Right lobe of liver (tissue), 4 donors: ENCODE results near the gene CALHM1.

Source experiments
- POLR2A ChIP-seq: fragments of 450-650 bp; IDR thresholded peaks from one replicate; pipeline ENCODE4 v1.6.1; 2017; ENCODE audit warnings: antibody characterized with exemption, mild to moderate bottlenecking
- TF ChIP-seq, protein P1 (sequence below), 4 donors: fragments of 200-600 bp in 3 of 4; fragments of 450-650 bp in 1 of 4; IDR thresholded peaks; one replicate each; pipeline versions ENCODE4 v1.5.1 to v1.8.0; 2016 to 2022; ENCODE audit warnings: antibody characterized with exemption in 4 of 4, mild to moderate bottlenecking in 2 of 4
- donor health status: DM: no; HTN: no; CAD: no.
- donor health status: DM: no; HTN: no; CAD: no.
- donor health status: DM: no; HTN: yes; CAD: no.

DNA sequence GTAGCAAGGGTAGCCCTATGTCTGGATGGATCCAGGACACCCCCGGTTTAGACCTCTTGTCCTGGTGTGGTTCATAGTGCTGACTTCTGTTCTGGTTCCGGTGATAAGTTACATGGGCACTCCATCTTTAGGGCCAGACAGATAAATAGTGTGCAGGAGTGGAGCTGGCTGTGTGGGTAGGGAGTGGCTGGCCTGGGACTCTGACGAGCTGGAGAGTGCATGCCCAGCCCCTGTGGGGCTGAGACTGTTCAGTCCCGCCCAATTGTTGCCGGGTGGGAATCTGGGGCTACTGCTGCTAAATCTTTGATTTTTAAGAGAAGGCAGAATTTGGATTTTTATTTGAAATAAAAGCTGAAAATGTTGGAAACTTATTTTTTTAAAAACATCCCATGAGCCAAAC, 35.0 kb downstream of the CALHM1 start:
- TF ChIP-seq POLR2A = no peak
- TF ChIP-seq, protein P1, sequence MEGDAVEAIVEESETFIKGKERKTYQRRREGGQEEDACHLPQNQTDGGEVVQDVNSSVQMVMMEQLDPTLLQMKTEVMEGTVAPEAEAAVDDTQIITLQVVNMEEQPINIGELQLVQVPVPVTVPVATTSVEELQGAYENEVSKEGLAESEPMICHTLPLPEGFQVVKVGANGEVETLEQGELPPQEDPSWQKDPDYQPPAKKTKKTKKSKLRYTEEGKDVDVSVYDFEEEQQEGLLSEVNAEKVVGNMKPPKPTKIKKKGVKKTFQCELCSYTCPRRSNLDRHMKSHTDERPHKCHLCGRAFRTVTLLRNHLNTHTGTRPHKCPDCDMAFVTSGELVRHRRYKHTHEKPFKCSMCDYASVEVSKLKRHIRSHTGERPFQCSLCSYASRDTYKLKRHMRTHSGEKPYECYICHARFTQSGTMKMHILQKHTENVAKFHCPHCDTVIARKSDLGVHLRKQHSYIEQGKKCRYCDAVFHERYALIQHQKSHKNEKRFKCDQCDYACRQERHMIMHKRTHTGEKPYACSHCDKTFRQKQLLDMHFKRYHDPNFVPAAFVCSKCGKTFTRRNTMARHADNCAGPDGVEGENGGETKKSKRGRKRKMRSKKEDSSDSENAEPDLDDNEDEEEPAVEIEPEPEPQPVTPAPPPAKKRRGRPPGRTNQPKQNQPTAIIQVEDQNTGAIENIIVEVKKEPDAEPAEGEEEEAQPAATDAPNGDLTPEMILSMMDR (IDR thresholded peaks at IDR 0.05) = no peak
